GM12878 (cell line): ENCODE results near the gene ATP1B2. TPM values are rescaled to one million over a fixed set of nuclear protein-coding genes. Genes with fewer than 3 reads are reported as not detected.

ENCODE experiments used
- BHLHE40 ChIP-seq, 2 experiments: fragments of 450-650 bp in 1 of 2; IDR thresholded peaks; 2 replicates each; pipeline ENCODE4 v1.6.1; 2011 to 2017; ENCODE audit warnings: low read depth in 2 of 2, borderline replicate concordance in 1 of 2, improper control_type of control experiment in 1 of 2, low read length in 1 of 2, mild to moderate bottlenecking in 1 of 2
- GABPA ChIP-seq: IDR thresholded peaks from 2 replicates; pipeline ENCODE4 v1.6.1; 2014; ENCODE audit warnings: antibody characterized with exemption, low read depth, mild to moderate bottlenecking, inconsistent platforms
- HCFC1 ChIP-seq: fragments of 150-350 bp; IDR thresholded peaks from 2 replicates; pipeline ENCODE4 v1.6.1; 2014; ENCODE audit warnings: low read length
- KDM1A ChIP-seq: fragments of 200-600 bp; sonication (generic); IDR thresholded peaks from 2 replicates; pipeline ENCODE4 v1.6.1; 2016; ENCODE audit warnings: borderline replicate concordance
- SPI1 ChIP-seq: IDR thresholded peaks from 2 replicates; pipeline ENCODE4 v1.6.1; 2011; ENCODE audit warnings: low read depth, mild to moderate bottlenecking, low read length, moderate library complexity, borderline replicate concordance; ENCODE audit not compliant: insufficient read depth
- SREBF2 ChIP-seq: IDR thresholded peaks from 2 replicates; pipeline ENCODE4 v1.6.1; 2012; ENCODE audit warnings: mild to moderate bottlenecking, low read length
- STAT1 ChIP-seq: fragments of 450-650 bp; conservative IDR thresholded peaks from 2 replicates; pipeline ENCODE4 v1.6.1; 2014; ENCODE audit warnings: antibody characterized with exemption, mild to moderate bottlenecking
- SUPT20H ChIP-seq: IDR thresholded peaks from 2 replicates; pipeline ENCODE4 v1.6.1; 2011; ENCODE audit warnings: low read depth, mild to moderate bottlenecking, low read length, moderate library complexity, borderline replicate concordance; ENCODE audit not compliant: control insufficient read depth
- TCF12 ChIP-seq: IDR thresholded peaks from 2 replicates; pipeline ENCODE4 v1.6.1; 2011; ENCODE audit warnings: low read depth, mild to moderate bottlenecking, low read length
- TCF7 ChIP-seq: IDR thresholded peaks from 2 replicates; pipeline ENCODE4 v1.6.1; 2014; ENCODE audit warnings: antibody characterized with exemption, borderline replicate concordance
- YBX1 ChIP-seq: fragments of 450-650 bp; IDR thresholded peaks from 2 replicates; pipeline ENCODE4 v1.6.1; 2016; ENCODE audit warnings: antibody characterized with exemption
- ZBED1 ChIP-seq: IDR thresholded peaks from 2 replicates; pipeline ENCODE4 v1.6.1; 2016; ENCODE audit warnings: borderline replicate concordance
- ZNF207 ChIP-seq: fragments of 450-650 bp; IDR thresholded peaks from 2 replicates; pipeline ENCODE4 v1.6.1; 2014; ENCODE audit warnings: antibody characterized with exemption, mild to moderate bottlenecking, borderline replicate concordance
- polyA plus RNA-seq, 11 experiments: library from polyadenylated mRNA; depleted of rRNA in 4 of 11; unstranded in 6 of 11; stranded (reverse) in 5 of 11; fragments of >200 nt; fragmentation: Nextera tagmentation in 4 of 11; fragmentation: Illumina TruSeq in 1 of 11; extraction: Ambion mirVana in 4 of 11; extraction: Trizol in 1 of 11; gene quantifications; 1 replicate in 1 of 11; 2 replicates in 10 of 11; pipeline versions ENCODE4 v1.2.1 to v1.2.3, GENCODE V29; 2011 to 2016; ENCODE audit warnings: inconsistent platforms in 2 of 11, missing spikeins in 2 of 11, low read depth in 1 of 11
- total RNA-seq, 4 experiments: library from RNA; depleted of rRNA in 3 of 4; stranded (reverse); fragments of >200 nt in 3 of 4; fragmentation: Illumina TruSeq in 1 of 4; extraction: Trizol in 1 of 4; gene quantifications; 2 replicates each; pipeline versions ENCODE4 v1.2.1 to v1.2.3, GENCODE V29; 2013 to 2021
- TF ChIP-seq, protein P1 (sequence below): fragments of 450-650 bp; formaldehyde crosslinking; IDR thresholded peaks from 2 replicates; pipeline ENCODE4 v1.4.0; 2022; ENCODE audit warnings: mild to moderate bottlenecking, moderate library complexity
- TF ChIP-seq, protein P2 (sequence below): fragments of 450-650 bp; IDR thresholded peaks from 2 replicates; pipeline ENCODE4 v1.6.1; 2016; ENCODE audit warnings: mild to moderate bottlenecking, moderate library complexity, borderline replicate concordance
- TF ChIP-seq, protein P3 (sequence below): fragments of 450-650 bp; IDR thresholded peaks from 2 replicates; pipeline ENCODE4 v1.6.1; 2017; ENCODE audit warnings: borderline replicate concordance
- TF ChIP-seq, protein P4 (sequence below): fragments of 450-650 bp; formaldehyde crosslinking; IDR thresholded peaks from 2 replicates; pipeline ENCODE4 v1.4.0; 2020; ENCODE audit warnings: mild to moderate bottlenecking, moderate library complexity

The ATP1B2 gene
- total and polyA plus RNA-seq, 10 of the 15 experiments (the other 5 are each of a cell fraction or from before 2014, with no cell fraction given), result 0.03 to 0.29 (median 0.15) TPM; not detected in 3

DNA sequence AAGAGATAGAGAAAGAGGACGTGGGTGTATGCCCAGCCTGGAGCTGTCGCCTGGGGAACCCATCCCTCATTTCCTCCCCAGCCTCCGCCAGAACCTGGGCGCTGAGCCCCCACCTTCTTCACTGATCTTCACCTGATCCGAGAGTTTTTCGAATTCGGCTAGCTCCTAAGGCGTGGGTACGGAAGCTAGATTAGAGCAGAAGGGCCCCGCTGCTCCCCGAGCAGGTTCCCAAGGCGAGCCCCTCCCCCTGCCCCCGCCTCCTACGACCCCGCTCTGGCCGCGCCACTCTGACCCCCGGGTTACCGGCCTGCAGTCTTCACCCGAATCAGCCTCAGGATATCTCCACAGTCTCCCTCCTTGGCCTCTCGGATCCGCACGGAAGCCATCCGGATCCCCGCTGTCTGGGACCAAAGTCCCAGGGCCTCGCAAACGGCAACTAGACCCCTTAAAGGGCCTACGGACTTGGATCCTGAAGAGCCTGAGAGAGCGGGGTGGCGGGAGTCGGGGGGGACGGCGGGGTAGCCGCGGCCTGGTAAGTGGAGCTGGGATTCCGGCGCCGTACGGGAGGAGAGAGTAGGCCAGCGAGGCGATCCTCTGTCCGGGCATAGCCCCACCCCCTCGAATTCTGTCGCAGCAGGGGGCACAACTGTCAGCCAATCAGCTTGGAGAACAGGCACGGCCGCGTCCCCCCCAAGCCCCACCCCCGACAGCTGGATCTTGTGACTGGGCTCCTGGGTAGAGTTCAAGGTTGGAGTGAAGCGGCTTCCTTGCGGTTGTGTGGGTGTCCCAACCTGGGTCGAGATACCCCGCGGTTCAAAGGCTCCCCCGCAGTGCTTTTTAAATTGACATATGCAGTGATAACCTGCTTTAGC lies 23.2 kb upstream of the ATP1B2 start, which contains the start of gene SAT2 (continued):
- TF ChIP-seq, protein P1, sequence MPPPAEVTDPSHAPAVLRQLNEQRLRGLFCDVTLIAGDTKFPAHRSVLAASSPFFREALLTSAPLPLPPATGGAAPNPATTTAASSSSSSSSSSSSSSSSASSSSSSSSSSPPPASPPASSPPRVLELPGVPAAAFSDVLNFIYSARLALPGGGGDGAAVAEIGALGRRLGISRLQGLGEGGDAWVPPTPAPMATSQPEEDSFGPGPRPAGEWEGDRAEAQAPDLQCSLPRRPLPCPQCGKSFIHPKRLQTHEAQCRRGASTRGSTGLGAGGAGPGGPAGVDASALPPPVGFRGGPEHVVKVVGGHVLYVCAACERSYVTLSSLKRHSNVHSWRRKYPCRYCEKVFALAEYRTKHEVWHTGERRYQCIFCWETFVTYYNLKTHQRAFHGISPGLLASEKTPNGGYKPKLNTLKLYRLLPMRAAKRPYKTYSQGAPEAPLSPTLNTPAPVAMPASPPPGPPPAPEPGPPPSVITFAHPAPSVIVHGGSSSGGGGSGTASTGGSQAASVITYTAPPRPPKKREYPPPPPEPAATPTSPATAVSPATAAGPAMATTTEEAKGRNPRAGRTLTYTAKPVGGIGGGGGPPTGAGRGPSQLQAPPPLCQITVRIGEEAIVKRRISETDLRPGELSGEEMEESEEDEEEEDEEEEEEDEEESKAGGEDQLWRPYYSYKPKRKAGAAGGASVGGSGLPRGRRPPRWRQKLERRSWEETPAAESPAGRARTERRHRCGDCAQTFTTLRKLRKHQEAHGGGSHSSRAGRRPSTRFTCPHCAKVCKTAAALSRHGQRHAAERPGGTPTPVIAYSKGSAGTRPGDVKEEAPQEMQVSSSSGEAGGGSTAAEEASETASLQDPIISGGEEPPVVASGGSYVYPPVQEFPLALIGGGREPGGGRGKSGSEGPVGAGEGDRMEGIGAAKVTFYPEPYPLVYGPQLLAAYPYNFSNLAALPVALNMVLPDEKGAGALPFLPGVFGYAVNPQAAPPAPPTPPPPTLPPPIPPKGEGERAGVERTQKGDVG (CRISPR knock-in tag), result no peak
- no peak for TF ChIP-seq SUPT20H
- no peak for TF ChIP-seq STAT1
- TF ChIP-seq TCF12, result peak; percentile 88
- TF ChIP-seq SPI1, result no peak
- TF ChIP-seq ZNF207, result no peak
- no peak for TF ChIP-seq GABPA
- TF ChIP-seq SREBF2, result no peak
- TF ChIP-seq, protein P2, sequence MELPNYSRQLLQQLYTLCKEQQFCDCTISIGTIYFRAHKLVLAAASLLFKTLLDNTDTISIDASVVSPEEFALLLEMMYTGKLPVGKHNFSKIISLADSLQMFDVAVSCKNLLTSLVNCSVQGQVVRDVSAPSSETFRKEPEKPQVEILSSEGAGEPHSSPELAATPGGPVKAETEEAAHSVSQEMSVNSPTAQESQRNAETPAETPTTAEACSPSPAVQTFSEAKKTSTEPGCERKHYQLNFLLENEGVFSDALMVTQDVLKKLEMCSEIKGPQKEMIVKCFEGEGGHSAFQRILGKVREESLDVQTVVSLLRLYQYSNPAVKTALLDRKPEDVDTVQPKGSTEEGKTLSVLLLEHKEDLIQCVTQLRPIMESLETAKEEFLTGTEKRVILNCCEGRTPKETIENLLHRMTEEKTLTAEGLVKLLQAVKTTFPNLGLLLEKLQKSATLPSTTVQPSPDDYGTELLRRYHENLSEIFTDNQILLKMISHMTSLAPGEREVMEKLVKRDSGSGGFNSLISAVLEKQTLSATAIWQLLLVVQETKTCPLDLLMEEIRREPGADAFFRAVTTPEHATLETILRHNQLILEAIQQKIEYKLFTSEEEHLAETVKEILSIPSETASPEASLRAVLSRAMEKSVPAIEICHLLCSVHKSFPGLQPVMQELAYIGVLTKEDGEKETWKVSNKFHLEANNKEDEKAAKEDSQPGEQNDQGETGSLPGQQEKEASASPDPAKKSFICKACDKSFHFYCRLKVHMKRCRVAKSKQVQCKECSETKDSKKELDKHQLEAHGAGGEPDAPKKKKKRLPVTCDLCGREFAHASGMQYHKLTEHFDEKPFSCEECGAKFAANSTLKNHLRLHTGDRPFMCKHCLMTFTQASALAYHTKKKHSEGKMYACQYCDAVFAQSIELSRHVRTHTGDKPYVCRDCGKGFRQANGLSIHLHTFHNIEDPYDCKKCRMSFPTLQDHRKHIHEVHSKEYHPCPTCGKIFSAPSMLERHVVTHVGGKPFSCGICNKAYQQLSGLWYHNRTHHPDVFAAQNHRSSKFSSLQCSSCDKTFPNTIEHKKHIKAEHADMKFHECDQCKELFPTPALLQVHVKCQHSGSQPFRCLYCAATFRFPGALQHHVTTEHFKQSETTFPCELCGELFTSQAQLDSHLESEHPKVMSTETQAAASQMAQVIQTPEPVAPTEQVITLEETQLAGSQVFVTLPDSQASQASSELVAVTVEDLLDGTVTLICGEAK, result no peak
- TF ChIP-seq KDM1A, result no peak
- no peak for TF ChIP-seq HCFC1
- TF ChIP-seq, protein P3, sequence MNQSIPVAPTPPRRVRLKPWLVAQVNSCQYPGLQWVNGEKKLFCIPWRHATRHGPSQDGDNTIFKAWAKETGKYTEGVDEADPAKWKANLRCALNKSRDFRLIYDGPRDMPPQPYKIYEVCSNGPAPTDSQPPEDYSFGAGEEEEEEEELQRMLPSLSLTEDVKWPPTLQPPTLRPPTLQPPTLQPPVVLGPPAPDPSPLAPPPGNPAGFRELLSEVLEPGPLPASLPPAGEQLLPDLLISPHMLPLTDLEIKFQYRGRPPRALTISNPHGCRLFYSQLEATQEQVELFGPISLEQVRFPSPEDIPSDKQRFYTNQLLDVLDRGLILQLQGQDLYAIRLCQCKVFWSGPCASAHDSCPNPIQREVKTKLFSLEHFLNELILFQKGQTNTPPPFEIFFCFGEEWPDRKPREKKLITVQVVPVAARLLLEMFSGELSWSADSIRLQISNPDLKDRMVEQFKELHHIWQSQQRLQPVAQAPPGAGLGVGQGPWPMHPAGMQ, result no peak
- TF ChIP-seq, protein P4, sequence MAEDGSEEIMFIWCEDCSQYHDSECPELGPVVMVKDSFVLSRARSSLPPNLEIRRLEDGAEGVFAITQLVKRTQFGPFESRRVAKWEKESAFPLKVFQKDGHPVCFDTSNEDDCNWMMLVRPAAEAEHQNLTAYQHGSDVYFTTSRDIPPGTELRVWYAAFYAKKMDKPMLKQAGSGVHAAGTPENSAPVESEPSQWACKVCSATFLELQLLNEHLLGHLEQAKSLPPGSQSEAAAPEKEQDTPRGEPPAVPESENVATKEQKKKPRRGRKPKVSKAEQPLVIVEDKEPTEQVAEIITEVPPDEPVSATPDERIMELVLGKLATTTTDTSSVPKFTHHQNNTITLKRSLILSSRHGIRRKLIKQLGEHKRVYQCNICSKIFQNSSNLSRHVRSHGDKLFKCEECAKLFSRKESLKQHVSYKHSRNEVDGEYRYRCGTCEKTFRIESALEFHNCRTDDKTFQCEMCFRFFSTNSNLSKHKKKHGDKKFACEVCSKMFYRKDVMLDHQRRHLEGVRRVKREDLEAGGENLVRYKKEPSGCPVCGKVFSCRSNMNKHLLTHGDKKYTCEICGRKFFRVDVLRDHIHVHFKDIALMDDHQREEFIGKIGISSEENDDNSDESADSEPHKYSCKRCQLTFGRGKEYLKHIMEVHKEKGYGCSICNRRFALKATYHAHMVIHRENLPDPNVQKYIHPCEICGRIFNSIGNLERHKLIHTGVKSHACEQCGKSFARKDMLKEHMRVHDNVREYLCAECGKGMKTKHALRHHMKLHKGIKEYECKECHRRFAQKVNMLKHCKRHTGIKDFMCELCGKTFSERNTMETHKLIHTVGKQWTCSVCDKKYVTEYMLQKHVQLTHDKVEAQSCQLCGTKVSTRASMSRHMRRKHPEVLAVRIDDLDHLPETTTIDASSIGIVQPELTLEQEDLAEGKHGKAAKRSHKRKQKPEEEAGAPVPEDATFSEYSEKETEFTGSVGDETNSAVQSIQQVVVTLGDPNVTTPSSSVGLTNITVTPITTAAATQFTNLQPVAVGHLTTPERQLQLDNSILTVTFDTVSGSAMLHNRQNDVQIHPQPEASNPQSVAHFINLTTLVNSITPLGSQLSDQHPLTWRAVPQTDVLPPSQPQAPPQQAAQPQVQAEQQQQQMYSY, result no peak
- TF ChIP-seq BHLHE40 (IDR thresholded peaks at IDR 0.05; ENCODE audit: borderline replicate concordance in 1 of 2, low read depth in 2 of 2, low read length in 1 of 2), result peak; percentile 61 to 67; a peak in 3 of 4 replicates
- TF ChIP-seq YBX1, result no peak
- TF ChIP-seq TCF7, result no peak
- no peak for TF ChIP-seq ZBED1
